Urinary bladder (tissue), 4 donors: Measurements from ENCODE around the gene EPHA2. TPM values are rescaled to one million over a fixed set of nuclear protein-coding genes. Genes with fewer than 3 reads are reported as not detected.
"Not testable (repeated sequence)": the region's sequence is repeated elsewhere in the genome, so short reads cannot be mapped to it uniquely, and the experiment has no call there.

ENCODE experiments used
- DNase-seq: peaks from one replicate; pipeline ENCODE4 v3.0.0-alpha.2; 2015; ENCODE audit errors: extremely low spot score
- H3K27ac ChIP-seq: one replicate; pipeline ENCODE4 v1.5.1; 2013; ENCODE audit warnings: low read depth, mild to moderate bottlenecking, moderate library complexity
- H3K36me3 ChIP-seq: one replicate; pipeline ENCODE4 v1.6.1; 2013; ENCODE audit warnings: mild to moderate bottlenecking, moderate library complexity; ENCODE audit not compliant: insufficient read depth
- H3K4me1 ChIP-seq: one replicate; pipeline ENCODE4 v1.6.1; 2013; ENCODE audit warnings: mild to moderate bottlenecking, moderate library complexity; ENCODE audit not compliant: insufficient read depth
- H3K4me3 ChIP-seq: one replicate; pipeline ENCODE4 v1.5.1; 2013; ENCODE audit warnings: low read depth, low read length
- WGBS: extraction: QIAGEN DNeasy Blood & Tissue Kit; methylation state at CpG from one replicate; pipeline ENCODE4 v1.1.7; 2013; 5-methylcytosine and 5-hydroxymethylcytosine counted together
- polyA plus RNA-seq: library from polyadenylated mRNA; stranded (reverse); fragments of 200-250 nt; gene quantifications from one replicate; pipeline ENCODE4 v1.2.3, GENCODE V29; 2013
- total RNA-seq: library from RNA; depleted of rRNA; stranded (reverse); fragments of >200 nt; gene quantifications from one replicate; pipeline ENCODE4 v1.2.3, GENCODE V29; 2014
- donor health status: healthy with polysubstance abuse.
- donor health status: healthy.

Gene EPHA2
- total and polyA plus RNA-seq, 2 donors = 11.3 to 16.2 TPM

DNA sequence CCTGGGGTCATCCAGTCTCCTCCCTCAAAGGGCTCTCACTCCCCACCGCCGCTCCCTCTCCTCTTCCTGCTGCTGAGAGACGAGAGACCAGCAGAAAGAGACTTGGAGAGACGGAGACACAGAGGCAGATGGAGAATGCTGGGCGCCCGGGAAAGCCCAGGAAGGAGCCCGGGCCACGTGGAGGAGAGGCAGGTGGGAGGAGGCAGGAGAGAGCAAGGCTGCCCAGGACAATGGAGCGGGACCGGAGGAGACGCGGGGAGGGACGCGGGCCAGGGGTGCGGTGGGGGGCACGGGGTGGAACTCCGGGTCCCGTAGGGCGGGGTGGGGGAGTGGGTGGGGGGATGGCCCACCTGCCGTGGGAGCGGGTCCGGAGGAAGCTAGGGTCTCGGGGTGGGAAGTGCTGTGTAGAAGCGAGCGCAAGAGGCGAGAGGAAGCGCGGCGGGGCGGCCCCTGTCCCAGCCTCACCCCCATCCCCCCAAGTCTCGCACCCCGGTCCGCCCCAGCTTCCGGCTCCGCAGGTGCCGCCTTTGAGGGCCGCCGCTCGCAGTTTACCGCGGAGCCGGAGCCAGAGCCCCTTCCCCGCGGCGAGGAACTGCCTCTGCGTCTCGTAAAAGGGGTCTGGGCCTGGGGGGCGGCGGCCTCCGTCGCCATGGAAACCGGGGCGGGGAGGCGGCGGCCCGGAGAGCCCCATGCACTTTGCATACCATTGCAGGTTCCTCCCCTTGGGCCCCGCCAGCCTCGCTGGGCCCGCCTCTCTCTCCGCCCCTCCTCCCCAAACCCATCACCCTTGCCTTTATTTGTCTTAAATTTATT lies 11.7 kb upstream of the EPHA2 start:
- H3K27ac ChIP-seq = no peak overlapping the region
- DNase-seq = no peak
- 6% methylated on average over 60 of the region's 60 CpGs for WGBS
- H3K4me1 ChIP-seq = peaks cover 2% of the 10 kb centered on the region
- H3K4me3 ChIP-seq = peak overlapping the region; percentile 36
- H3K36me3 ChIP-seq = no peaks in the 10 kb centered on the region

DNA sequence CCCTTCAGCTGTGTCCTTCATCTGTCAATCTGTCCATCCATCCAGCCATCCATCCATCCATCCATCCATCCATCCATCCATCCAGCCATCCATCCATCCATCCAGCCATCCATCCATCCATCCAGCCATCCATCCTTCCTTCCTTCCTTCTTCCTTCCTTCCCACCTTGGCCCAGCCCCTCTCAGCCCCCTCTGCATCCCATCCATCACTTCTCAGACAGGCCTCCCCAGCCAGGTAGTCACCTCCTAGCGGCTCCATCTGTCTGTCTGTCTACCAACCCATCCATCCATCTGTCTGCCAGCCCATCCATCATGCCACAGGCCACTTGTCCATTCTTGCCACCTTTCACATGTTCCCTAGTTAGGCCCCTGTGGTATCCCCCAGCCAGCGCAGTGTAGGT lies 10.2 kb upstream of the EPHA2 start:
- Histone ChIP-seq H3K36me3 (no peaks in the 10 kb centered on the region), H3K4me1 (peaks cover 2% of the 10 kb centered on the region), H3K27ac (no peak overlapping the region), H3K4me3 (no peak overlapping the region)
- no peak for DNase-seq
- 46% methylated on average over 2 of the region's 2 CpGs for WGBS

DNA sequence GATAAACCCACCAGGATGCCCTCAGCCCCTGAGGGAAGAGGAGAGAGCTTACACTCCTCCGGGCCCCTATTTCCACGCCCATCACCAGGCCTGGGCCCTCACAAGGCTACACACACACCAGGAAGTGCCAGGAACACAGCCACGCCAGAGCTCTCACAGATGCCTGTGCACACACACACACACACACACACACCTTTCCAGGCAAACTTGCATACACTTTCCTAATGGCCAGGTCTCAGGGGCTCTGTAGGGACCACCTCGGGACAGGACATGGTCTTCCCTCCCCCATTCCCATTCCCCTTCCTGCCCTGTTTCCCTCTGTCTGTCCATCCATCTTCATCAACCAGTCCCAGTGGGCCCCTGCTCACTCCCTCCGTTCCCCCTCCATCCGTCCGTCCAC lies 9.7 kb upstream of the EPHA2 start:
- Histone ChIP-seq H3K27ac (no peak overlapping the region), H3K4me1 (peaks cover 2% of the 10 kb centered on the region), H3K4me3 (no peak overlapping the region), H3K36me3 (no peaks in the 10 kb centered on the region)
- 85% methylated on average over 7 of the region's 7 CpGs for WGBS
- no peak for DNase-seq

DNA sequence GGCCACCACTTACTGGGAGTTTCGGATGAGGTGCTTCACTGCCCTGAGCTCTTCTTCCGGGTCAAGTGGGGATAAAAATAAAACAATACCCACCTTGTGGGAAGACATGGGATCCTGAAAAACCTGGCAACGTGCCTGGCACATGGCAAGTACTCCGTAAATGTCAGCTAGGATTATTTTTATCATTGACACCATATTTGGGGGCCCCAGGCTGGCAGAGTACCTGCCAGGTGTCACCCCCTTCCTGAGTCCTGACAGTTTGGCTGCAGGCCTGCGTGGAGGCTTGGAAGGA lies 9.2 kb upstream of the EPHA2 start:
- H3K36me3 ChIP-seq = no peaks in the 10 kb centered on the region
- DNase-seq = no peak
- no peak overlapping the region for H3K4me3 ChIP-seq
- H3K4me1 ChIP-seq = peaks cover 2% of the 10 kb centered on the region
- H3K27ac ChIP-seq = no peak overlapping the region
- 67% methylated on average over 5 of the region's 5 CpGs for WGBS

DNA sequence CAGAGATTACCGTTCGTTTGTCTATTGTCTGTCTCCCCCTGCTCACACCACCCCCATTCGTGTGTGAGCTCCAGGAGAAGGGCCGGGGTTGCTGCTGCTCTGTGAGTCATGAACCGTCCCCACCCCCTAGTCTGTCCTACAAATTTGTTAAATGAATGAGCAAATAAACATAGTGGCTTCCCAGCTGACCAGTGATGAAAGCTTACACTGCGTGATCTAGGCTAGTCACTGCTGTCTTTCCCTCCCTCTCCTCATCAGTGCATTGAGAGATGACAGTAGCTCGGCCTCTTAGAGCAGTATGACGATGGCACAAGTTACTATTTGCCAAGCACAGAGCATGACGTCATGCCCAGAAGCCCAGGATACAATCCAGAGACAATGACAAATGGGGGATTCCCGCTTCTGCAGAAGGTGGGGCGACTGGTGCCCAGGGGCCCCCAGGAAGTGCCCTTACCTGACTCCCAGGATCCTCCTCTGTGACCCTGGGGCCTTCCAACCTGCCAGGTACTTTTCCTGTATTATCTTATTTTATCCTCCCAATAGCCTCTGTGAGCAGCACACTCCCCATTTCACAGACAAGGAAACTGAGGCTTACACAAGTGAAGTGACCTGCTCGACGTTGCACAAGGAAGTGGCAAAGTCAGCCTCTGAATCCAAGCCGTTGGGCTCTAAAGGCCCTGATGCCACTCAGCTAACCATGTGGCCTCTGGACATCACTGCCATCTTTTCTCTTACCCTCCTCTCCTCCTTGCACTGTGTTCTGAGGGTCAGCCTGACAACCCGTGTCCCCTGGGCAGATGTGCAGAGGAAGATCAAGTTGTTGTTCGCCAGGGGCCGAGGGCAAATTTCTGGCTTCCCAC lies 8.6 kb upstream of the EPHA2 start:
- Histone ChIP-seq H3K4me3 (no peak overlapping the region), H3K36me3 (no peaks in the 10 kb centered on the region), H3K4me1 (peaks cover 2% of the 10 kb centered on the region), H3K27ac (no peak overlapping the region)
- WGBS = 65% methylated on average over 17 of the region's 17 CpGs
- no peak for DNase-seq

DNA sequence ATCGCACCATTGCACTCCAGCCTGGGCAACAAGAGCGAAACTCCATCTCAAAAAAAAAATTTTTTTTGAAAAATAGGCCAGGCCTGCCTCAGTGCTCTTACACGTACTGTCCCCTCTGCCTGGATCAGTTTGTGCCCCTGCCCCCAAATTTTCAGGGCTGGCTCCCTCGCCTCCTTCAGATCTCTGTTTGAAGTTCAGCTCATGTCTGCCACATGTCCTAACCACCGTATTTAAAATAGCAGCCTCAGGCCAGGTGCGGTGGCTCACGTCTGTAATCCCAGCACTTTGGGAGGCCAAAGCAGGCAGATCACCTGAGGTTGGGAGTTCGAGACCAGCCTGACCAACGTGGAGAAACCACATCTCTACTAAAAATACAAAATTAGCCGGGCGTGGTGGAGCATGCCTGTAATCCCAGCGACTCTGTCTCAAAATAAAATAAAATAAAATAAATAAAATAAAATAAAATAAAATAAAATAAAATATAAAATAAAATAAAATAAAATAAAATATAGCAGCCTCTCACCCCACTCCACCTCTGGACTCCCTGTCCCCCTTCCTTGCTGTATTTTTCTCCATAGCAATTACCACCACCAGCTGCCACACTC lies 7.8 kb upstream of the EPHA2 start:
- not testable (repeated sequence) for H3K4me1 ChIP-seq, H3K27ac ChIP-seq, DNase-seq, H3K4me3 ChIP-seq, H3K36me3 ChIP-seq
- 93% methylated on average over 12 of the region's 12 CpGs for WGBS

DNA sequence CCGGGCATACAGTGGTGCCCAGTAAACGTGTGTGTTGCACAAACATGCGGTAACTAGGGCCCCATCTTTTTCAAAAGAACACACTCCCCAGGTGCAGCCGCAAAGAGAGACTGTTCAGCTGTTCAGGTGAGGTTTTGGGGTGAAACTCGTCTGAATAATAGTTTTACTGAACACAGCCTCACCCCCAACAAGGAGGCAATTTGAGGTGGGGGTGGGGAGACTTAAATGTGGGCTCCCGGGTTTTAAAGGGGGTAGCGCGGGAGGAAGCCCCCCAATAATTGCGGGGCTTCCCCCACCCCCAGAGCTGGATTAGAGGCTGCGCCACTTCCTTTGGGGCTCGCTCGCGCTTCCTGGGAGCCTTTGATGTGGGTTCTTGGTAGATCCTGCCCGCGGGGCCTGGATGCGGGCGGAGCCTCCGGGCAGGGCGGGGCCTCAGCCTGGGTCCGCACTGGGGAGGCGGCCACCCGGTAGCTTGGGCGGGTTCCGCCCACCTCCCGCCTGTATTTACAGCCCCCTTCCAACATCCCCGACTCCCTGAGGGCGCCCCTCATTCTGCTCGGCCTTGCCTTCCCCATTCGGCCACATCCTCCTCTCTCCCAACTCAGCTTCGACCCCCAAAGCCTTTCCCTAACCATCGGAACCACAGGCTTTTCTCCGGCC lies 6.4 kb upstream of the EPHA2 start:
- H3K4me1 ChIP-seq = no peaks in the 10 kb centered on the region
- DNase-seq = no peak
- H3K36me3 ChIP-seq = no peaks in the 10 kb centered on the region
- no peak overlapping the region for H3K4me3 ChIP-seq
- H3K27ac ChIP-seq = no peak overlapping the region
- 50% methylated on average over 32 of the region's 32 CpGs for WGBS

DNA sequence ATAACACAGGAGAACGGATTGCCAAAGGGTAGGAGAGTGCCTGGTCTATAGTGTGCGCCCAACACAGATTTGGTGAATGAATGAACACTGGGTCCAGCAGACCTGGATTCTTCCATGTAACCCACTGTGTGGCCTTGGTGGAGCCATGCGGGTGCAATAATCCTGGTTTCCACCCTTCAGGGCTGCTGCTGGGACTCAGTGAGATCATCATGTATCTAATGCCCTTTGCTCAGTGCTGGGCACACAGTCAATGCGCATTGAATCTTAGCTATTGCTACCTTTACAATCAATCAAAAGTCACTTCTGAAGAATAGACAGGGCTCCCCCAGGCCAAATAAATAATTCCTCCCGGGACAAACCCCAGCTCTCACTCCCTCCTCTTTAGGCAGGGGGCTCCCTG lies 5.8 kb upstream of the EPHA2 start:
- 91% methylated on average over 5 of the region's 5 CpGs for WGBS

DNA sequence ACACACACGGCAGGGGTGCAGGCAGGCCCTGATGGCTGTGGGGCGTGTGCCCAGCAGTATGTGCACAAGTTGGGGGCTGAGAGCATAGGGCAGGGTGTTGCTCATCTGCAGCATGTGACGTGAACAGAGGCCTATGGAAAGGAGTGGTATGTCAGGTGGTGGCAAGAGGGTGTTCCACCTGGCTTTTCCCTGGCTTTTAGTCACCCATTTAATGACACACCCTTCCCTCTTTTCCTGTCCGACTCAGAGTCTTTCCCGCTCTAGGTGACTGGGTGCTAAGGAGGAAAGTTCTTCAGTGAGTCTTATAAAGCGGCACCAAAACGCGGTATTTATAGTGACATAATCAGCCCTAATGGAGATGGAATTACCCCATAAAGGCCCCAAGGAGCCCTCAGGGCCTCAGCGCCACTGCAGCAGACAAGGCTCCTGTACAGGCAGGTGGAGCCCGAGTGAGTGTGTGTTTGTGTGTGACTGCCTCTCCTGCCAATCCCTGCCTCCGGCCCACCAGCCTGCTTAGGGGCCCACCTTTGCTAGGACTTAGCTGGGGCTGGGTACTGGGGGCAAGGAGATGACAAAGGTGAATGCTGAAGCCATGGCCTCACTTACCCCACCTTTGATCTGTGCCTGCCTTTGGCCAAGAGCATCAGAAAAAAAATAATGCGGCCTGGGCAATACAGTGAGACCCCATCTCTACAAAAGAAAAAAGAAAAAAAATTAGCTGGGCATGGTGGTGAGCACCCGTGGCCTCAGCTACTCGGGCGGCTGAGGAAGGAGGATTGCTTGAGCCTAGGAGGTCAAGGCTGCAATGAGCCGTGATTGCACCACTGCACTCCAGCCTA lies 3.3 kb upstream of the EPHA2 start:
- no peaks in the 10 kb centered on the region for H3K36me3 ChIP-seq
- H3K27ac ChIP-seq = no peak overlapping the region
- no peaks in the 10 kb centered on the region for H3K4me1 ChIP-seq
- H3K4me3 ChIP-seq = no peak overlapping the region
- no peak for DNase-seq
- WGBS = 87% methylated on average over 16 of the region's 16 CpGs

More for the DNA sequence above, 5.8 kb upstream of the EPHA2 start:
- no peaks in the 10 kb centered on the region for H3K4me1 ChIP-seq
- no peak for DNase-seq
- no peak overlapping the region for H3K4me3 ChIP-seq
- no peak overlapping the region for H3K27ac ChIP-seq
- H3K36me3 ChIP-seq = no peaks in the 10 kb centered on the region

DNA sequence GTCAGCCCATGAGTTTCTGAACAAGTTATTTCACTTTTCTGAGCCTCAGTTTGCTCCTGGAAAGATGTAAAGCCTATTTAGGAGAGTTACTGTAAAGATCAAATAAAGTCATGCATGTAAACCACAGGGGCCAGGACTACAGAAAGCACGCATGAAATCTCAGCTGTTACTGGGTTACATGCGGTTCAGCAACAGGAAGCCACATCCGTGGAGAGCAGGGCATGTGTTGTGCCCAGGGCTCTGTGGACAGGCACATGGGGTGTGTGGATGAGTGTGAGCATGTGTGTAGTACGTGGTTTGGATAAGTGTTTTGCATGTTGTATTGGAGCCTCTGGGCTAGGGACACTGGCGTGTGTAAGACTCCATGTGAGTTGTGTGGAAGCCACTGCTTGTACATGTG lies 2.2 kb upstream of the EPHA2 start:
- H3K4me3 ChIP-seq = no peak overlapping the region
- H3K27ac ChIP-seq = no peak overlapping the region
- H3K4me1 ChIP-seq = no peaks in the 10 kb centered on the region
- H3K36me3 ChIP-seq = no peaks in the 10 kb centered on the region
- 86% methylated on average over 5 of the region's 5 CpGs for WGBS
- no peak for DNase-seq

DNA sequence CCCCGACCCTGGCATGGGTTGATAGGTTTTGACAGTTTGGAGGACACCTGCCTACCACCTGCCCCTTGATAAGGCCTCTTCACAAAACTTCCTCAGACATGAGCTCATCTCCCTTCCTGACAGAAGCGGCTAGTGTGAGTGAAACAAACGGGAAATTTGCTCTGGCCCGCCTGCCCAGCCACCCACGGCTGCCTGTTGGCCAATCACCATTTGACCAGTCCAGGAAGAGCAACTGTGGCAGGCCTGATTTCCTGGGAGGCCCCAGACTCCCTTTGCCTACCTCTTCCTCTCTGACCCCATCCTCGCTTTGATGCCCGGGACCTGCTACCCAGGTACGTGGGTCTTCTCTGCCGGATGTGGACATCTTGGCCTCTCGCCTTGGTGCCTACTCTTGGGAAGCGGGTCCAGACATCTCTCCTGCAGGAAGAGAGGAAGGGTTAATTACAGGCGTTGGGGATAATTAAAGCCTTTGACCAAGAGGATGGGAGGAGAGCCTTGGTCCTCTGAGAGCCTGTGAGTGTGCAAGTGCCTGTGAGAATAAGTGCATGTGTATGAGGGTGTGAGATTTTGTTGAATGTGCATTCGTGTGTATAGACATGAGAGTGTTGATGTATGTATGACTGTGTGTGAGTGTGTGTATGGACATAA lies 1.1 kb upstream of the EPHA2 start:
- 87% methylated on average over 13 of the region's 13 CpGs for WGBS
- Histone ChIP-seq H3K4me1 (no peaks in the 10 kb centered on the region), H3K4me3 (no peak overlapping the region), H3K36me3 (no peaks in the 10 kb centered on the region), H3K27ac (no peak overlapping the region)
- no peak for DNase-seq

DNA sequence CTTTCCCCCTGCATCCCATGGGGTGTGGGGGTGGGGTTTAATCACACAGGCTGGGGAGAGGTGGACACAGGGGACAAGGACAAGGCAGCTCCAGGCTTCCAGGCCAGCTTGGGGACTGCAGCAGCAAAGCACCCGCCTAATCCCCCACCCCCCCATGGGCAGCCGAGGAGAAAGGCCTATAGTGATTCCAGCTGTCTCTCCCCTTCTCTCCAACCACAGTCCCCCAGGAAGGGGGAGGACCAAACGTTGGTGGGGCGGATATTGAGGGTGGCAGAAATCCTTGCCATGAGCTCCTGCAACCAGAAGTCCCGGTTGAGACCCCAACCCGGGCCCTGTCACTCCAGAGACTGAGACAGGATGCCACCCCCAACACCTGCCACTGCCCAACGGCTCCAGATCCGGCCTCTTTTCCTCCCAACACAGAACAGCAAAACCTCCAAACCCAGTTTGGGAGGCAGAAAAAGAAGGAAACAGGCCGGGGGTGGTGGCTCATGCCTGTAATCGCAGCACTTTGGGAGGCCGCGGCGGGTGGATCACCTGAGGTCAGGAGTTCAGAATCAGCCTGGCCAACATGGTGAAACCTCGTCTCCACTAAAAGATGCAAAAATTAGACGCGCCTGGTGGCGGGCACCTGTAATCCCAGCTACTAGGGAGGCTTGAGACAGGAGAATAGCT lies 1.7 kb downstream of the EPHA2 start:
- no peak overlapping the region for H3K27ac ChIP-seq
- H3K36me3 ChIP-seq = no peaks in the 10 kb centered on the region
- WGBS = 47% methylated on average over 17 of the region's 17 CpGs
- H3K4me1 ChIP-seq = no peaks in the 10 kb centered on the region
- no peak overlapping the region for H3K4me3 ChIP-seq
- no peak for DNase-seq
